NOMO-1 treated with dmso at 0.1 percent for 144 hours (cell line): ENCODE measurements around the gene AIG1.
"Not testable (repeated sequence)": the region's sequence is repeated elsewhere in the genome, so short reads cannot be mapped to it uniquely, and the experiment has no call there.

Experiments used
- DNase-seq: peaks from one replicate; lab custom pipeline; 2025; ENCODE audit not compliant: unreplicated experiment; lab: John Stamatoyannopoulos, UW

The AIG1 gene

DNA sequence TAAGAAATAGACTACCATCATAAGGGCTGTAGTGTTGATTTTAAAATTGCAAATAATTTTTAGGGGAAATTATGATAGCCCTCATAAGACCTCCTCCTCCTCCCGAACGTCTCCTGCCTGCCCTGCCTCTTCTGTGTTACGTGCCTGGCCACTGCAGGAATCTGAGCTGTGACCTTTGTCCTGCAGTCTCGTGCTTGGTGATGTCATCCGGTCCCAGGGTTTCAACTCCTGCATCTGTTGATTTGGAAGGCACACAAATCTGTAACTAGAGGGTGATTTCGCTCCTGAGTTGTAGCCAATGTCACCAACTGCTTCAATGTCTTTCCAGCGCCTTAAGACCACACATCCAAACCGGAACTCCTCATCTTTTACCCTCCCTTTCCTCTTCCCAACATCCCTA, 163.2 kb downstream of the AIG1 start:
- DNase-seq: no peak

GRCh38 chr6:143224516-143224915, 163.8 kb downstream of the AIG1 start:
- DNase-seq: no peak

DNA sequence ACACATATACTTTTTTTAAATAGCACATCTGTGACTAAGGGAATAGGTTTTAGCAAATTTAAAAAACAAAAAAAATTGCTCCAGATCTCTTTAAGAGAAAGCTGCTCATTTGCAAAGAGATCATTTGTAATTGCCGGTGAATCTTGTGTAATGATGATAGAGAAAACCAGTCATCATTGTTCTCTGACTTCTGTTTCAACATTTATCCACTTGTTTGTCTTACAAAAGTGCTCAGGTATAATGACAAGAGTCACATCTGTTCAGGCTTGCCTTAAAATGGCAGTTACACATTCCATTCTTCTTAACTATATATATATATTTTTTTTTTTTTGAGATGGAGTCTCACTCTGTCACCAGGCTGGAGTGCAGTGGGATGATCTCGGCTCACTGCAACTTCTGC, 165.2 kb downstream of the AIG1 start:
- DNase-seq: no peak

DNA sequence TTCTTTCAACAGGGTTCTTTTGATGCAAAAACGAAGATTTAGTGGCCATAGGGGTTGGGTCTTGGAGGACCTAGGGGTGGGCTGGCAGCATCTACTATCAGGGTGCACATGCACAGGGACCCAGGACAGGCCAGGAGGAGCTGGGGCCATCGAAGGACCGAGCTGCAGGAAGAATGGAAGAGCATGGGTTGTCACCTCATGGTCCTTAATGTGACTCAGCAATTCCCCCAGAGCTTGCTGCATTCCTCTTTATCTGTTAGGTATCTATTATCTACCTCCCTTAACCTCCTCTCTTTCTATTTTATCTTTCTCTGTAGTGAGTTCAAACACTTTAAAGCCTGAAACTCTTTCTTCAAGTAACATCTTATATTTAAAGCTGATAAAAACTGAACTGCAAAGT, 167.0 kb downstream of the AIG1 start:
- DNase-seq: no peak

- no peak for DNase-seq
Measured at GRCh38 chr6:143229400-143229799, 168.7 kb downstream of the AIG1 start.

GRCh38 chr6:143232849-143233248, 172.2 kb downstream of the AIG1 start:
- no peak for DNase-seq

- no peak for DNase-seq
Measured at GRCh38 chr6:143233554-143234285, 173.0 kb downstream of the AIG1 start.

DNA sequence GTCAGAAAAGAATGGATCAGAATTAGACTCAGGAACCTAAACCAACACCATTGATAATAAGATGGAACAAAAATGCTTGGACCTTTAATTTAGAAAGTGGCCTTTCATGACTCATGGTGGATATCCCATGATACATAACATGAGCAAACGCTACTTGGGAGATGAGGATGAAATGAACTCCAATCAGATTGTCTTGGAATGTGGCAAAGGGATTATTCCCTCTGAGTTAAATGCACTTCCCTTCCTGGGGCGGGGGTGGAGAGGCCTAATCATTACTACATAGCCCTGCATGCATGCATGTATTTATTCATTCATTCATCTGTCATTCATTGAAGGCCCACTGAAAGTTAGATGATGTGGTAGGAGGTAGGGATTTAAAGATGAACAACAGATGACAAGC, 174.0 kb downstream of the AIG1 start:
- DNase-seq: no peak

GRCh38 chr6:143236151-143236798, 175.6 kb downstream of the AIG1 start:
- no peak for DNase-seq

DNA sequence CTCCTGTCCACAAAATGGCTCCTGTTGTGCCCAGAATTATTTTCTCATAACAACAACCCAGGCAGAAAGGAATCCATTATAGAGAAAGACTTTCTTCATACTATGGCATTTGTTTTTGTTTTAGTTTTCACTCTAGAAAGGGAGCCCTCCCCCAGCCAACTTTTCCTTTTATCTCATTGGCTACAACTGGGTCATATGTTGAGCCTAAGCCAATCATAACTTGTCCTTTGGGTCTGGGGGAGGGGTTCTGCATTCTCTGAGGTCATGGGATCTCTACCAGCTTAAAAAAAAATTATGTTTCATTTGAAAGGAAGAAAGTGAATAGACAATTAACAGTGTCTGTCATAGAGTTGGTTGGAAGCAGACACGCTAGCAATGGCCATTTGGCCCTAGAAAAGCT, 177.6 kb downstream of the AIG1 start:
- DNase-seq: no peak

- no peak for DNase-seq
Measured at GRCh38 chr6:143241111-143241510, 180.4 kb downstream of the AIG1 start.

GRCh38 chr6:143241911-143242310, 181.2 kb downstream of the AIG1 start:
- no peak for DNase-seq

GRCh38 chr6:143243786-143244185, 183.1 kb downstream of the AIG1 start:
- no peak for DNase-seq

DNA sequence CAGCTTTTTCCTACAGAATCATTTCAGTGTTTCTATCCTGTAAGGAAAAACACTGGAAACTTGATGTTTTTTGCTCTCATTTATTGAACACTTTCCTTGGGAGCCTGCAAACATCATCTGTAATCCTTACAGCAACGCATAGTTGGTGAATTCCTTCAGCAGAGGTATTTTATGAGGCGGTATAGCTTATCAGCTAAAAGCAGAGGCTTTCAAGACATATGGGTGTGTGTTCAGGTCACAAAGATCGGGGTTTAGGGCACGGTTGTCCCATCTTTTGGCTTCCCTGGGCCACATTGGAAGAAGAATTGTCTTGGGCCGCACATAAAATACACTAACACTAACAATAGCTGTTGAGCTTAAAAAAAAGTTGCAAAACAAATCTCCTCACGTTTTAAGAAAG, 185.0 kb downstream of the AIG1 start:
- DNase-seq: no peak

GRCh38 chr6:143246166-143246775, 185.6 kb downstream of the AIG1 start:
- not testable (repeated sequence) for DNase-seq

DNA sequence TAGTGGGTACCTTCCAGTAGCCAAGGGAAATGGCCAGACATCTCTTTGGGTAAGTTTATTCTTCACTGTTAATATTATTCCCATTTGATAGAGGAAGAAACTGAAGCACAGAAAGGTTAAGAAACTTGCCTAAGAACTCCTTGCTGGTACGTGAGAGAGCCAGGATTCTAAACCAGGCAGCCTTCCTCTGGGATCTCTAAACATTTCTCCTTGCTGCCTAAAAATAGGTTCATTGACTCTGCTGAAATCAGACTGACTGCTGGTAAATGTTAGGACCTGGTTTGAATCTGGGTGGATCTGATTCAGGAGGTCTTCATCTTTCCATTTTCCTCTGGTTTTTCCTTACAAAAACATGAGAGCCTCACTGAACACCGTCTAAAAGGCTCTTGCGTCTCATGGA, 186.9 kb downstream of the AIG1 start:
- DNase-seq: no peak

- DNase-seq: no peak
Measured at GRCh38 chr6:143248359-143248758, 187.7 kb downstream of the AIG1 start.

DNA sequence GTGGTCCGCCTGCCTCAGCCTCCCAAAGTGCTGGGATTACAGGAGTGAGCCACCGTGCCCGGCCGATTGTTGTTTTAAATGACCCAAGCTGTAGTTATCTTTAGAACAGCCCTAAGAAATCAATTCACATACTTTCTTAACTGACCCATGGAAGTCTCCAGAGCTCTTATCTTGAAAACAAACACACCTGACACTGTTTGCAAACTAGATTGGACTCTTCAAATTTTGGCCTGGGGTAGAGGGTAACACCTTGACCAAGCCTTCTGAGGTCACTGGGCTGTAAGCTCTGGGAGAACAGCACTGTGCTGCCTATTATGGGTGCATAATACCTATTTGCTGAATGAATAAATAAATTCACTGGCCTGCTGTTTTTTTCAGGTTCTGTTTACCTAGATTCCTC, 190.6 kb downstream of the AIG1 start:
- no peak for DNase-seq

GRCh38 chr6:143252961-143253360, 192.3 kb downstream of the AIG1 start:
- DNase-seq: no peak

GRCh38 chr6:143253586-143253985, 192.9 kb downstream of the AIG1 start:
- DNase-seq: no peak

DNA sequence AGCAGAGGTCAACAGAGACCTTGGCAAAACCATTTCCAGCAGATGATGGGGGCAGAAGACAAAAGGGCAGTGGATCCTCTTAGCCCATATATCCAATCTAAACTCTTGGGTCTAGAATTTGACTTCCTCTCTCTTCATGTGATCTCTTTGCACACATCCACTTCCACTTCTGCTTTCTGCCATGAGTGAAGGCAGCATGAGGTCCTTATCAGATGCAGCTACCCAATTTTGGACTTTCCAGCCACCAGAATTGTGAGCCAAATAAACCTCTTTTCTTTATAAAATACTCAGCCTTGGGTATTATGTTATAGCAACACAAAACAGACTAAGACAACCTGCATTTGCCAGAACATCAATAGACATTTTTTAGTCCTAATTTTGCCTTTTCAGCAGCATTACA, 198.3 kb downstream of the AIG1 start:
- DNase-seq: peak; percentile 12

DNA sequence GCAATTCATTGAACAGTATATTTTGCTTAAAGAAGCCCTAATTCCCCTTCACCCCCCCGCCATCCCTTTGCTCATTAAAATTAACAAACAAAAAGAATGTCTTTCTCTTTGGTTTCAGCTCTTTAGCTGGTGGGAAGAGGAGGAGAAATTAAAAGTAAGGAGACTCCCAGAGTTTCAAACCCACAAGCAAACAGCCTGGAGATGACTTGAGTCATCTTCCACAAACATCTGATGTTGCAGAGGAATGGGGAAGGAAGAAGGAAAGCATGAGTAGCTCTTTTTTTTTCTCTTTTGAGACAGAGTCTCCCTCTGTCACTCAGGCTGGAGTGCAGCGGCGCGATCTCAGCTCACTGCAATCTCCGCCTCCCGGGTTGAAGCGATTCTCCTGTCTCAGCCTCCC, 200.2 kb downstream of the AIG1 start:
- no peak for DNase-seq
